Stomach (tissue), 4 donors: ENCODE results near the gene SNX20.

Experiments used
- POLR2A ChIP-seq, 4 donors: fragments of 450-650 bp; IDR thresholded peaks; one replicate each; pipeline ENCODE4 v1.6.1; 2016; ENCODE audit warnings: antibody characterized with exemption in 4 of 4, control low read depth in 2 of 4, mild to moderate bottlenecking in 1 of 4, moderate library complexity in 1 of 4
- TF ChIP-seq, protein P1 (sequence below), 7 experiments: fragments of 450-650 bp in 4 of 7; fragments of 200-600 bp in 3 of 7; sonication (generic) in 3 of 7; IDR thresholded peaks; one replicate each; pipeline ENCODE4 v1.5.1; 2016 to 2019; ENCODE audit warnings: antibody characterized with exemption in 7 of 7, control low read depth in 2 of 7, mild to moderate bottlenecking in 1 of 7

DNA sequence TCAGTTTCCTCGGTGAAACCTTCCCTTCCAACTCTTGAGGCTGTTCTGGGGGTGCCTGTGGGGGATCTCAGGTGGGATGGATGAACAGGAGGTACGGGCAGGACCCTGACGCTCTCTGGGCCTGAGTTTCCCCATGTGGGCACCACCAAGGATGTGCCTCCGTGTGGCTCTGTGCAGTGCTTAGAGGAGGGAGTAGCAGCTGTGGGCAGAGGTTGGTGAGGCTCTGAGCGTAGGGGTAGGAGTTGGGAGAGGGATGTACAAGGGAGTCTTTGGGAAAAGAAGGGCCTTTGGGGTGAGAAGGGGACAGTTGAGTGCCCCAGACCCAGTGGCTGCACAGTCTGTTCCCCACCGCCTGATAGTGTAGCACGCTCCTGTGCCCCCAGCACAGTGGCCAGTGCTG is 59.1 kb downstream of the SNX20 start:
- TF ChIP-seq, protein P1, sequence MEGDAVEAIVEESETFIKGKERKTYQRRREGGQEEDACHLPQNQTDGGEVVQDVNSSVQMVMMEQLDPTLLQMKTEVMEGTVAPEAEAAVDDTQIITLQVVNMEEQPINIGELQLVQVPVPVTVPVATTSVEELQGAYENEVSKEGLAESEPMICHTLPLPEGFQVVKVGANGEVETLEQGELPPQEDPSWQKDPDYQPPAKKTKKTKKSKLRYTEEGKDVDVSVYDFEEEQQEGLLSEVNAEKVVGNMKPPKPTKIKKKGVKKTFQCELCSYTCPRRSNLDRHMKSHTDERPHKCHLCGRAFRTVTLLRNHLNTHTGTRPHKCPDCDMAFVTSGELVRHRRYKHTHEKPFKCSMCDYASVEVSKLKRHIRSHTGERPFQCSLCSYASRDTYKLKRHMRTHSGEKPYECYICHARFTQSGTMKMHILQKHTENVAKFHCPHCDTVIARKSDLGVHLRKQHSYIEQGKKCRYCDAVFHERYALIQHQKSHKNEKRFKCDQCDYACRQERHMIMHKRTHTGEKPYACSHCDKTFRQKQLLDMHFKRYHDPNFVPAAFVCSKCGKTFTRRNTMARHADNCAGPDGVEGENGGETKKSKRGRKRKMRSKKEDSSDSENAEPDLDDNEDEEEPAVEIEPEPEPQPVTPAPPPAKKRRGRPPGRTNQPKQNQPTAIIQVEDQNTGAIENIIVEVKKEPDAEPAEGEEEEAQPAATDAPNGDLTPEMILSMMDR (IDR thresholded peaks at IDR 0.05) = no peak
- TF ChIP-seq POLR2A (IDR thresholded peaks at IDR 0.05) = no peak
